MCF 10A (cell line): ENCODE measurements around the gene CCDC88C. TPM values are rescaled to one million over a fixed set of nuclear protein-coding genes. Genes with fewer than 3 reads are reported as not detected.

Experiments
- BruUV-seq: library from RNA; stranded (reverse); fragments of 400-500 nt; replicated peaks from 2 replicates; lab custom pipeline; 2021; lab: Mats Ljungman, UMichigan
- CTCF ChIA-PET: fragments of 300-600 bp; sonication (Branson Sonifier 250); formaldehyde crosslinking; extraction: SDS; loops from one replicate; lab custom pipeline; 2021; ENCODE audit warnings: antibody characterized with exemption, inconsistent platforms; lab: Yijun Ruan, JAX
- POLR2A ChIA-PET: fragments of 300-600, 350-650 bp; sonication (Branson Sonifier 250); formaldehyde crosslinking; extraction: SDS; loops from one replicate; lab custom pipeline; 2020; ENCODE audit warnings: antibody characterized with exemption, inconsistent platforms; lab: Yijun Ruan, JAX
- DNase-seq: peaks from one replicate; pipeline ENCODE4 v3.0.0-alpha.2; 2018; ENCODE audit not compliant: unreplicated experiment
- H3K27ac Mint-ChIP-seq: one replicate; pipeline ENCODE4 v1.8.0; 2022; ENCODE audit warnings: mild to moderate bottlenecking, low read depth, mixed read lengths; ENCODE audit not compliant: unreplicated experiment
- H3K27me3 Mint-ChIP-seq: one replicate; pipeline ENCODE4 v1.8.0; 2022; ENCODE audit warnings: mixed read lengths; ENCODE audit not compliant: insufficient read depth, unreplicated experiment
- H3K36me3 Mint-ChIP-seq: one replicate; pipeline ENCODE4 v1.8.0; 2022; ENCODE audit warnings: mild to moderate bottlenecking, moderate library complexity, mixed read lengths; ENCODE audit not compliant: insufficient read depth, unreplicated experiment
- H3K4me1 Mint-ChIP-seq: one replicate; pipeline ENCODE4 v1.8.0; 2022; ENCODE audit warnings: mixed read lengths; ENCODE audit not compliant: insufficient read depth, unreplicated experiment
- H3K4me3 Mint-ChIP-seq: one replicate; pipeline ENCODE4 v1.8.0; 2022; ENCODE audit warnings: mild to moderate bottlenecking, moderate library complexity, mixed read lengths; ENCODE audit not compliant: unreplicated experiment
- H3K9me3 Mint-ChIP-seq: one replicate; pipeline ENCODE4 v1.8.0; 2022; ENCODE audit warnings: mixed read lengths; ENCODE audit not compliant: unreplicated experiment
- CTCF ChIP-seq: fragments of 200-600 bp; IDR thresholded peaks from one replicate; pipeline ENCODE4 v1.8.0; 2022; ENCODE audit warnings: antibody characterized with exemption, mild to moderate bottlenecking; ENCODE audit not compliant: unreplicated experiment
- intact Hi-C: fragments of 100-400 bp; cut with micrococcal nuclease; formaldehyde crosslinking; loops from 2 replicates; pipeline ENCODE4 v1.14.1; 2022
- total RNA-seq: library from RNA; stranded (reverse); gene quantifications from 2 replicates; pipeline ENCODE4 v1.2.3, GENCODE V29; 2022

The CCDC88C gene
- total RNA-seq, 1 experiment from 2014 or later: 19.7 TPM

DNA sequence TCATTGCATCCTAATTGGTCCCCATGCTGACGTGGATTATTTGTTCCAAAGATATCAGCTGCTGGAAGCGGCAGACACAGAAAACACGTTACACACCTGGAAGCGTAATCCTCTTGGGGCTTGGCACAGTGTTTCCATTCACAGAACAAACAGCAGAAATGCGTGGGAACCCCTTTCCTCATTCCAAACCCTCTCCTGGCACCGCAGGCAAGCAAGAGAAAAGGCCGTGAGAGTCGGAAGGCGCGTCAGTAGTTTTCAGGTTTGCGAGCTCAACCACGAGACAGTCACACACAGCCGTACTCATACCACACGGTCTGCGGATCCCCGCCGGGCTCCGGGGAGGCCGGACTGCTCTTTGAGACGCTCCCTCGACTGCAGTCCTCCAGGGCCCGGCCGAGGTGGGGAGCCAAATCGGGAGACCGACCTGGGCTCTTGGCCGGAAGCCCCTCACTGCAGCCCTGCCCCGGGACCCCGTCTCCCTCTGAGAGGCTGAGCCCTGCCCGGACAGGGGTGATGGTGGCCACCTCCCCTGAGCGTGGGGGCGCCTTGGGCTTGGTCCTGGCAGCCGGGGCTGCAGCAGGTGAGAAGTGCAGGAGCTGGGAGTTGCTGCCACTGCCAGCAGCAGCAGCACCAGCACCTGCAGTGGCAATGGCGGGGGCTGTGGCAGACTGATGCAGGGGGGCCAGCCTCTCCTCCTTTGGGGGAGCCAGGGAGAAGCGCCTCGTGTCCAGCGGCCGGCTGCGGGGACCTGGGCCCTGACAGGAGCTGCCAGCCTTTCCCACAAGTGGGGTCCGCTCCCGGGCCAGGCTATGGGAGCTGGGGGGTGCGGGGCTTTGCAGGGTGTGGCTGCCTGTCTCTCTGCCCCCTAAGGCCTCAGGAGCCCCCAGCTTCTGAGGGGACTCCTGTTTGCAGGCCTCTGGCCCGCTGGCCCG is 145.0 kb downstream of the CCDC88C start:
- no peak for TF ChIP-seq CTCF
- CTCF ChIA-PET: interaction anchor here (0.6 to 1.3 kb wide), 3 partner anchors 13 to 310 kb away, joined by 3 to 4 read pairs (median 4); no protein-coding TSS in a partner anchor
- no peaks in the 10 kb centered on the region for H3K9me3 Mint-ChIP-seq
- H3K4me3 Mint-ChIP-seq: no peak overlapping the region
- H3K27ac Mint-ChIP-seq: no peak overlapping the region
- H3K27me3 Mint-ChIP-seq: no peaks in the 10 kb centered on the region
- POLR2A ChIA-PET: interaction anchor here (0.7 kb wide), 1 partner anchor 83 kb away, joined by 3 read pairs; no protein-coding TSS in a partner anchor
- H3K36me3 Mint-ChIP-seq: peaks cover 20% of the 10 kb centered on the region
- BruUV-seq: no TSS peak
- H3K4me1 Mint-ChIP-seq: no peaks in the 10 kb centered on the region
- intact Hi-C loops: no loop called here
- DNase-seq: no peak

DNA sequence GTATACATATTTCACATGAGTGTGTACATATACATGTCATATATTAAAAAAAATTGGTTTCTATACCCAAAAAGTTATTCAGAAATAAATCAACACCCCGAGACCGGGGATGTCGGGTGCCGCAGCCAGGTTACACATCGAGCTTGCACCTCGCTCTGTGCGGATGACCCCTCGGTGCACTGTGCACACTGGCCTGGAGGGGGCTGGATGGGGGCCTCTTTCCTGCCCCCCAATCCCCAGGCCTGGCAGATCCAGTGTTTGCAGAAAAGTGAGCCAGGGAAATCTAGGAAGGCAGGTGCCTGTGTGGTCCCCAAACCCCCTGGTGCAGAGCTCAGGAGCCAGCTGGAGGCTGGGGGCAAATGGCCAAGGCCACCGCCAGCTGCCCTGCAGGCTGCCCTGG is 146.0 kb downstream of the CCDC88C start:
- no peaks in the 10 kb centered on the region for H3K27me3 Mint-ChIP-seq
- no peak overlapping the region for H3K27ac Mint-ChIP-seq
- no peak for DNase-seq
- H3K9me3 Mint-ChIP-seq: no peaks in the 10 kb centered on the region
- intact Hi-C loops: no loop called here
- CTCF ChIA-PET: no interaction called here
- H3K36me3 Mint-ChIP-seq: peaks cover 10% of the 10 kb centered on the region
- POLR2A ChIA-PET: no interaction called here
- BruUV-seq: no TSS peak
- H3K4me3 Mint-ChIP-seq: no peak overlapping the region
- no peaks in the 10 kb centered on the region for H3K4me1 Mint-ChIP-seq
- TF ChIP-seq CTCF: no peak

DNA sequence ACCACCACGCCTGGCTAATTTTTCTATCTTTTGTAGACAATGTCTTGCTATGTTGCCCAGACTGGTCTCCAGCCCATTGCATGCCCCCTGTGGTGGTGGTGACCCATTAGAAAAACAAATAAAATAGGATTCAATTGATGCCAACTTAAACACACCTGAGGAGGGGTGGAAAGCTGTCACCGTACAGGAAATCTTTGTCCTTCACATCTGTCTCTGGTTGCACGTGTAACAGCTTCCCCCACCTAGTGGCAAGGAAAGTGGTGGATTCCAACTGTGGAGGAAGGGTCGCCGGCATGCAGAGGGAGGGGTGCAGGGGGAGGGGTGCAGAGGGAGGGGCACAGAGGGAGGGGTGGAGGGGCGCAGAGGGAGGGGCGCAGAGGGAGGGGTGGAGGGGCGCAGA is 147.0 kb downstream of the CCDC88C start:
- no peak for DNase-seq
- H3K9me3 Mint-ChIP-seq: no peaks in the 10 kb centered on the region
- no peaks in the 10 kb centered on the region for H3K27me3 Mint-ChIP-seq
- no TSS peak for BruUV-seq
- POLR2A ChIA-PET: no interaction called here
- CTCF ChIA-PET: interaction anchor here (1.1 kb wide), 1 partner anchor 16 kb away, joined by 3 read pairs; no protein-coding TSS in a partner anchor
- peaks cover 10% of the 10 kb centered on the region for H3K36me3 Mint-ChIP-seq
- peaks cover 5% of the 10 kb centered on the region for H3K4me1 Mint-ChIP-seq
- no peak overlapping the region for H3K4me3 Mint-ChIP-seq
- intact Hi-C loops: no loop called here
- H3K27ac Mint-ChIP-seq: no peak overlapping the region
- no peak for TF ChIP-seq CTCF

DNA sequence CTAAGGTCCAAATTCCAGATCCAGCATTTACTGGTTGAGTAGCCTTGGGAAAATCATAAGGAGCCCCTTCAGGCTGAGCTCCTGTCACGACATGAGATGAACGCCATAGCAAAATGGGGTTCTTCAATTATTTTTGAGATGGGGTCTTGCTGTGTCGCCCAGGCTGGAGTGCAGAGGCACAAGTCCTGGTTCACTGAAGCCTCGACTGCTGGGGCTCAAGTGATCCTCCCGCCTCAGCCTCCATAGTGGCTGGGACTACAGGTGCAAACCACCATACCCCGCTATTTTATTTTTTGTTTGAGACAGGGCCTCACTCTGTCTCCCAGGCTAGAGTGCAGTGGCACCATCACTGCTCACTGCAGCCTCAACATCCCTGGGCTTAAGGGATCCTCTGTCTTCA is 147.4 kb downstream of the CCDC88C start:
- Mint-ChIP-seq H3K27ac (no peak overlapping the region), H3K36me3 (peaks cover 10% of the 10 kb centered on the region), H3K9me3 (no peaks in the 10 kb centered on the region), H3K4me1 (peaks cover 9% of the 10 kb centered on the region), H3K4me3 (no peak overlapping the region), H3K27me3 (no peaks in the 10 kb centered on the region)
- TF ChIP-seq CTCF: no peak
- no TSS peak for BruUV-seq
- CTCF ChIA-PET: interaction anchor here (1.1 kb wide), 1 partner anchor 17 kb away, joined by 3 read pairs; no protein-coding TSS in a partner anchor
- POLR2A ChIA-PET: no interaction called here
- intact Hi-C loops: no loop called here
- no peak for DNase-seq
